GM12878 (cell line): ENCODE results near the gene C9orf78. TPM values are rescaled to one million over a fixed set of nuclear protein-coding genes. Genes with fewer than 3 reads are reported as not detected.
A peak's percentile ranks its signal among the peaks of the same experiment; 100 is the strongest.

Experiments used
- ATAC-seq: fragments of 200-7000 bp; cut with Tn5 transposase; 3 replicates; pipeline ENCODE4 v1.9.1; 2020; ENCODE audit warnings: mild to moderate bottlenecking, moderate library complexity
- BruUV-seq: library from RNA; stranded (reverse); fragments of 400-500 nt; replicated peaks from 2 replicates; lab custom pipeline; 2021; lab: Mats Ljungman, UMichigan
- CTCF ChIA-PET: fragments of 300-600 bp; sonication (Branson Sonifier 250); formaldehyde crosslinking; extraction: SDS; loops from one replicate; lab custom pipeline; 2021; ENCODE audit warnings: inconsistent platforms; lab: Yijun Ruan, JAX
- POLR2A ChIA-PET: fragments of 350-600 bp; formaldehyde crosslinking; extraction: SDS; loops from one replicate; lab custom pipeline; 2021; ENCODE audit warnings: inconsistent platforms; lab: Charles Lee
- RAD21 ChIA-PET: fragments of 300-600 bp; sonication (Branson Sonifier 250); formaldehyde crosslinking; loops from one replicate; lab custom pipeline; 2023; ENCODE audit warnings: antibody characterized with exemption; ENCODE audit not compliant: unreplicated experiment; lab: Charles Lee
- SMC1A ChIA-PET: fragments of 300-600 bp; sonication (Branson Sonifier 250); formaldehyde crosslinking; loops from one replicate; lab custom pipeline; 2023; ENCODE audit not compliant: unreplicated experiment, uncharacterized antibody; lab: Charles Lee
- DNase-seq: peaks from one replicate; pipeline ENCODE4 v3.0.0-alpha.2; 2011; ENCODE audit warnings: low read depth, low spot score
- FAIRE-seq: peaks from 3 replicates; lab custom pipeline; 2011; peaks lifted over from hg19 to GRCh38; lab: Jason Lieb, UNC
- H2AFZ ChIP-seq: 2 replicates; pipeline ENCODE4 v1.6.0; 2011; ENCODE audit warnings: low read depth, low read length, control low read depth; ENCODE audit not compliant: control insufficient read depth
- H3K27ac ChIP-seq: 2 replicates; pipeline ENCODE4 v1.5.1; 2011; ENCODE audit warnings: control low read depth; ENCODE audit not compliant: control insufficient read depth, insufficient read depth
- H3K27me3 ChIP-seq, 2 experiments: replicated peaks in 1 of 2; 2 replicates each; pipeline versions ENCODE4 v1.6.0 to v1.6.1; 2011; ENCODE audit warnings: low read length in 1 of 2; ENCODE audit not compliant: control insufficient read depth in 2 of 2, insufficient read depth in 2 of 2
- H3K36me3 ChIP-seq, 2 experiments: 2 replicates each; pipeline ENCODE4 v1.5.1; 2011; ENCODE audit warnings: low read length in 1 of 2; ENCODE audit not compliant: control insufficient read depth in 2 of 2, insufficient read depth in 2 of 2
- H3K4me1 ChIP-seq: 2 replicates; pipeline ENCODE4 v1.6.1; 2011; ENCODE audit warnings: mild to moderate bottlenecking, low read length, moderate library complexity, mixed read lengths; ENCODE audit not compliant: control insufficient read depth, insufficient read depth
- H3K4me2 ChIP-seq: 2 replicates; pipeline ENCODE4 v1.6.0; 2011; ENCODE audit warnings: control low read depth; ENCODE audit not compliant: control insufficient read depth, insufficient read depth
- H3K4me3 ChIP-seq: fragments of 200-600 bp; sonication (generic); 2 replicates; pipeline ENCODE4 v1.5.1; 2016
- H3K79me2 ChIP-seq: 2 replicates; pipeline ENCODE4 v1.6.0; 2011; ENCODE audit warnings: low read length; ENCODE audit not compliant: control insufficient read depth, insufficient read depth
- H3K9ac ChIP-seq: 2 replicates; pipeline ENCODE4 v1.8.0; 2011; ENCODE audit warnings: low read length, control low read depth, mixed read lengths; ENCODE audit not compliant: control insufficient read depth, insufficient read depth
- H3K9me3 ChIP-seq: replicated peaks from 3 replicates; pipeline ENCODE4 v1.5.1; 2011; ENCODE audit warnings: mild to moderate bottlenecking, low read length; ENCODE audit not compliant: control insufficient read depth, insufficient read depth
- H4K20me1 ChIP-seq: 2 replicates; pipeline ENCODE4 v1.6.0; 2011; ENCODE audit not compliant: control insufficient read depth, insufficient read depth
- CEBPZ ChIP-seq: fragments of 150-350 bp; IDR thresholded peaks from 2 replicates; pipeline ENCODE4 v1.6.1; 2016; ENCODE audit warnings: low read depth, low read length
- DPF2 ChIP-seq: fragments of 450-650 bp; IDR thresholded peaks from 2 replicates; pipeline ENCODE4 v1.6.1; 2017; ENCODE audit warnings: mild to moderate bottlenecking
- ESRRA ChIP-seq: IDR thresholded peaks from 2 replicates; pipeline ENCODE4 v1.6.1; 2012; ENCODE audit warnings: mild to moderate bottlenecking, low read length, improper control_type of control experiment
- MTA3 ChIP-seq: IDR thresholded peaks from 2 replicates; pipeline ENCODE4 v1.6.1; 2012; ENCODE audit warnings: low read length, inconsistent platforms, borderline replicate concordance
- NFIC ChIP-seq: IDR thresholded peaks from 2 replicates; pipeline ENCODE4 v1.6.1; 2012; ENCODE audit warnings: low read depth, mild to moderate bottlenecking, inconsistent platforms, low read length, moderate library complexity
- NR2C1 ChIP-seq: fragments of 450-650 bp; IDR thresholded peaks from 2 replicates; pipeline ENCODE4 v1.6.1; 2017; ENCODE audit warnings: antibody characterized with exemption, mild to moderate bottlenecking, moderate library complexity
- PAX5 ChIP-seq: IDR thresholded peaks from 2 replicates; pipeline ENCODE4 v1.6.1; 2011; ENCODE audit warnings: low read depth, low read length, borderline replicate concordance
- POLR2AphosphoS2 ChIP-seq: IDR thresholded peaks from 2 replicates; pipeline ENCODE4 v1.6.1; 2011; ENCODE audit warnings: low read depth, mild to moderate bottlenecking, low read length, improper control_type of control experiment, moderate library complexity
- REST ChIP-seq: IDR thresholded peaks from 2 replicates; pipeline ENCODE4 v1.6.1; 2012; ENCODE audit warnings: mild to moderate bottlenecking, low read depth, low read length
- RFX5 ChIP-seq: IDR thresholded peaks from 2 replicates; pipeline ENCODE4 v1.6.1; 2011; ENCODE audit warnings: low read depth, low read length, improper control_type of control experiment
- SP1 ChIP-seq: IDR thresholded peaks from one replicate; pipeline ENCODE4 v1.6.1; 2011; ENCODE audit warnings: low read depth, low read length
- SREBF1 ChIP-seq: IDR thresholded peaks from 2 replicates; pipeline ENCODE4 v1.6.1; 2012; ENCODE audit warnings: mild to moderate bottlenecking, low read length
- SREBF2 ChIP-seq: IDR thresholded peaks from 2 replicates; pipeline ENCODE4 v1.6.1; 2012; ENCODE audit warnings: mild to moderate bottlenecking, low read length
- ZNF384 ChIP-seq: IDR thresholded peaks from 2 replicates; pipeline ENCODE4 v1.6.1; 2012; ENCODE audit warnings: low read depth, mild to moderate bottlenecking, low read length, improper control_type of control experiment, borderline replicate concordance
- ZZZ3 ChIP-seq: IDR thresholded peaks from 2 replicates; pipeline ENCODE4 v1.6.1; 2011; ENCODE audit warnings: low read depth; ENCODE audit not compliant: control insufficient read depth, insufficient read length
- WGBS: methylation state at CpG from one replicate; pipeline ENCODE4 v1.1.6; 2016; ENCODE audit warnings: low lambda C conversion rate; ENCODE audit not compliant: insufficient replicate concordance, insufficient coverage; ENCODE audit errors: missing lambda C conversion rate; 5-methylcytosine and 5-hydroxymethylcytosine counted together
- in situ Hi-C: fragments of 300-500 bp; cut with MboI; formaldehyde crosslinking; loops from 9 replicates; pipeline ENCODE4 v1.14.3; 2018; ENCODE audit warnings: mixed read lengths
- intact Hi-C: fragments of 100-400 bp; cut with micrococcal nuclease; formaldehyde crosslinking; loops from one replicate; pipeline ENCODE4 v1.14.2; 2022; ENCODE audit not compliant: unreplicated experiment
- polyA plus RNA-seq, 11 experiments: library from polyadenylated mRNA; depleted of rRNA in 4 of 11; unstranded in 6 of 11; stranded (reverse) in 5 of 11; fragments of >200 nt; fragmentation: Nextera tagmentation in 4 of 11; fragmentation: Illumina TruSeq in 1 of 11; extraction: Ambion mirVana in 4 of 11; extraction: Trizol in 1 of 11; gene quantifications; 1 replicate in 1 of 11; 2 replicates in 10 of 11; pipeline versions ENCODE4 v1.2.1 to v1.2.3, GENCODE V29; 2011 to 2016; ENCODE audit warnings: inconsistent platforms in 2 of 11, missing spikeins in 2 of 11, low read depth in 1 of 11
- total RNA-seq, 4 experiments: library from RNA; depleted of rRNA in 3 of 4; stranded (reverse); fragments of >200 nt in 3 of 4; fragmentation: Illumina TruSeq in 1 of 4; extraction: Trizol in 1 of 4; gene quantifications; 2 replicates each; pipeline versions ENCODE4 v1.2.1 to v1.2.3, GENCODE V29; 2013 to 2021
- TF ChIP-seq, protein P1 (sequence below): fragments of 450-650 bp; formaldehyde crosslinking; IDR thresholded peaks from 2 replicates; pipeline ENCODE4 v1.4.0; 2022; ENCODE audit warnings: mild to moderate bottlenecking, moderate library complexity

Gene C9orf78
- total and polyA plus RNA-seq, 10 of the 15 experiments (the other 5 are each of a cell fraction or from before 2014, with no cell fraction given), result 23.0 to 60.9 (median 47.5) TPM

- ChIA-PET POLR2A (no interaction called here), CTCF (interaction anchor here (0.5 to 1.5 kb wide), 3 partner anchors 9 to 660 kb away, joined by 3 to 4 read pairs (median 3); no protein-coding TSS in a partner anchor), SMC1A (interaction anchor here (0.6 to 1.1 kb wide), 3 partner anchors 12 to 263 kb away, joined by 3 read pairs; no protein-coding TSS in a partner anchor), RAD21 (no interaction called here)
- Histone ChIP-seq H3K27me3 (no peaks in the 10 kb centered on the region), H3K79me2 (peaks cover 34% of the 10 kb centered on the region), H3K27ac (peak overlapping the region; percentile 74), H3K9me3 (no peaks in the 10 kb centered on the region), H3K4me3 (peak overlapping the region; percentile 96), H3K4me1 (peaks cover 14% of the 10 kb centered on the region), H3K9ac (peak overlapping the region; percentile 78), H3K36me3 (peaks cover under 1 to 2% of the 10 kb centered on the region in 2 experiments; a peak in 1 of 4 replicates), H3K4me2 (peak overlapping the region; percentile 65), H4K20me1 (no peaks in the 10 kb centered on the region), H2AFZ (peak overlapping the region; percentile 53)
- 2% methylated on average over 19 of the region's 19 CpGs for WGBS
- BruUV-seq, result TSS peak; percentile 70
- FAIRE-seq, result no peak
- in situ Hi-C loops (loop anchor here (25.0 kb wide), 1 partner anchor 1426 kb away; no protein-coding TSS in a partner anchor), intact Hi-C loops (loop anchor here (1.0 kb wide), 1 partner anchor 48 kb away; no protein-coding TSS in a partner anchor)
- TF ChIP-seq PAX5 (no peak), DPF2 (no peak), SP1 (no peak), CEBPZ (no peak), SREBF1 (no peak), SREBF2 (no peak), NFIC (no peak), ZNF384 (no peak), POLR2AphosphoS2 (no peak), ESRRA (no peak), MTA3 (no peak), ZZZ3 (no peak), REST (no peak), NR2C1 (no peak), RFX5 (no peak)
- TF ChIP-seq, protein P1, sequence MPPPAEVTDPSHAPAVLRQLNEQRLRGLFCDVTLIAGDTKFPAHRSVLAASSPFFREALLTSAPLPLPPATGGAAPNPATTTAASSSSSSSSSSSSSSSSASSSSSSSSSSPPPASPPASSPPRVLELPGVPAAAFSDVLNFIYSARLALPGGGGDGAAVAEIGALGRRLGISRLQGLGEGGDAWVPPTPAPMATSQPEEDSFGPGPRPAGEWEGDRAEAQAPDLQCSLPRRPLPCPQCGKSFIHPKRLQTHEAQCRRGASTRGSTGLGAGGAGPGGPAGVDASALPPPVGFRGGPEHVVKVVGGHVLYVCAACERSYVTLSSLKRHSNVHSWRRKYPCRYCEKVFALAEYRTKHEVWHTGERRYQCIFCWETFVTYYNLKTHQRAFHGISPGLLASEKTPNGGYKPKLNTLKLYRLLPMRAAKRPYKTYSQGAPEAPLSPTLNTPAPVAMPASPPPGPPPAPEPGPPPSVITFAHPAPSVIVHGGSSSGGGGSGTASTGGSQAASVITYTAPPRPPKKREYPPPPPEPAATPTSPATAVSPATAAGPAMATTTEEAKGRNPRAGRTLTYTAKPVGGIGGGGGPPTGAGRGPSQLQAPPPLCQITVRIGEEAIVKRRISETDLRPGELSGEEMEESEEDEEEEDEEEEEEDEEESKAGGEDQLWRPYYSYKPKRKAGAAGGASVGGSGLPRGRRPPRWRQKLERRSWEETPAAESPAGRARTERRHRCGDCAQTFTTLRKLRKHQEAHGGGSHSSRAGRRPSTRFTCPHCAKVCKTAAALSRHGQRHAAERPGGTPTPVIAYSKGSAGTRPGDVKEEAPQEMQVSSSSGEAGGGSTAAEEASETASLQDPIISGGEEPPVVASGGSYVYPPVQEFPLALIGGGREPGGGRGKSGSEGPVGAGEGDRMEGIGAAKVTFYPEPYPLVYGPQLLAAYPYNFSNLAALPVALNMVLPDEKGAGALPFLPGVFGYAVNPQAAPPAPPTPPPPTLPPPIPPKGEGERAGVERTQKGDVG, result no peak
- DNase-seq, result no peak
- no peak for ATAC-seq
These were observed 767 bp upstream of the C9orf78 start for GRCh38 chr9:129835860-129836223.
